T-helper 2 cell treated with Interferon-gamma antibody and Interleukin-4, amounts not matched to agents 5 μg/mL and 100 μg/mL, for 36 hours (primary cell): ENCODE measurements around the gene LDB3.

Source experiments
- DNase-seq: peaks from one replicate; pipeline ENCODE4 v3.0.0; 2021; ENCODE audit warnings: low spot score
- H3K27ac Mint-ChIP-seq: one replicate; pipeline ENCODE4 v1.8.0; 2021; ENCODE audit warnings: mild to moderate bottlenecking, mixed read lengths
- H3K27me3 Mint-ChIP-seq: one replicate; pipeline ENCODE4 v1.8.0; 2021; ENCODE audit warnings: low read depth, mixed read lengths
- H3K36me3 Mint-ChIP-seq: one replicate; pipeline ENCODE4 v1.8.0; 2021; ENCODE audit warnings: low read depth, mixed read lengths
- H3K4me1 Mint-ChIP-seq: one replicate; pipeline ENCODE4 v1.8.0; 2021; ENCODE audit warnings: low read depth, mixed read lengths
- H3K4me3 Mint-ChIP-seq: one replicate; pipeline ENCODE4 v1.8.0; 2022; ENCODE audit warnings: mild to moderate bottlenecking, moderate library complexity, mixed read lengths
- H3K9me3 Mint-ChIP-seq: one replicate; pipeline ENCODE4 v1.8.0; 2021; ENCODE audit warnings: mixed read lengths

The LDB3 gene

DNA sequence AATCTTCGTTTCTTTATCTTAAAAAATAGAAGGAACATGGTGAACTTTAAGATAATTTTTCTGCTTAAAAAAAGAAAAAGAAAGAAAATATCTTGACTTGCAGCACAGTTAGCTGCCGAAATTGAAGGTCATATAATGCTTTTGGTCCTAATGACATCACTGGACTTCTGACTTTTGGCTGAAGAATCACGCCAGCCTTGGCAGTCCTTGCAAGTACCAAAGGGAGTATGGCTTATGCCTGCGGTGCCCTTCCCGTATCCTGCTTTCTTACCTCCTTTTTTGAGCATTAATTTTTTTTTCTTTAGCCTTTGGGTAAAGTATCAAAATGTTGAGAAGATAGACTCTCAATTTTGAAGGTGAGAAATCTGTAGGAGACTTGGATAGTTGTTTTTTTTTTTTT lies 95.1 kb downstream of the LDB3 start:
- peaks cover 37% of the 10 kb centered on the region for H3K27me3 Mint-ChIP-seq
- peaks cover 10% of the 10 kb centered on the region for H3K4me1 Mint-ChIP-seq
- DNase-seq, result no peak
- H3K4me3 Mint-ChIP-seq, result no peak overlapping the region
- H3K27ac Mint-ChIP-seq, result no peak overlapping the region
- no peaks in the 10 kb centered on the region for H3K36me3 Mint-ChIP-seq
- no peaks in the 10 kb centered on the region for H3K9me3 Mint-ChIP-seq

DNA sequence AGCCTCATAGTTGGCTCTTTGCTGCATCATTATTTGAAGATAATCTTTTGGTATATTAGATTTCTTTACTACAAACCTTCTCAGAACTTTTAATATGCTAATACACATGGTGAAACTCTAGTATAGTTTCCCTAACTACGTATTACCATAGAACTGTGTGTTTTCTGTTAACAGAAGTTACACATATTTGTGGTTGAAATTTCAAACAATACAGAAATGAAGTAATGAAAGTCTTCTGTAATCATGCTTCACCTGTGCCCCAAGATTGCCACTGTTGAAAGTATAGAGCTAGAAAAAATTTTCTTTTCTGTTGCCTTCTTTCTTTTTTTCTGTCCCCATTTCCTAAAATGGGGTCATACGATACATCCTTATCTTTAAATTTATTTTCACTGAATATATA lies 97.2 kb downstream of the LDB3 start:
- Mint-ChIP-seq H3K27me3 (peaks cover 23% of the 10 kb centered on the region), H3K36me3 (no peaks in the 10 kb centered on the region), H3K4me3 (no peak overlapping the region), H3K4me1 (peaks cover 4% of the 10 kb centered on the region), H3K27ac (no peak overlapping the region), H3K9me3 (no peaks in the 10 kb centered on the region)
- no peak for DNase-seq

DNA sequence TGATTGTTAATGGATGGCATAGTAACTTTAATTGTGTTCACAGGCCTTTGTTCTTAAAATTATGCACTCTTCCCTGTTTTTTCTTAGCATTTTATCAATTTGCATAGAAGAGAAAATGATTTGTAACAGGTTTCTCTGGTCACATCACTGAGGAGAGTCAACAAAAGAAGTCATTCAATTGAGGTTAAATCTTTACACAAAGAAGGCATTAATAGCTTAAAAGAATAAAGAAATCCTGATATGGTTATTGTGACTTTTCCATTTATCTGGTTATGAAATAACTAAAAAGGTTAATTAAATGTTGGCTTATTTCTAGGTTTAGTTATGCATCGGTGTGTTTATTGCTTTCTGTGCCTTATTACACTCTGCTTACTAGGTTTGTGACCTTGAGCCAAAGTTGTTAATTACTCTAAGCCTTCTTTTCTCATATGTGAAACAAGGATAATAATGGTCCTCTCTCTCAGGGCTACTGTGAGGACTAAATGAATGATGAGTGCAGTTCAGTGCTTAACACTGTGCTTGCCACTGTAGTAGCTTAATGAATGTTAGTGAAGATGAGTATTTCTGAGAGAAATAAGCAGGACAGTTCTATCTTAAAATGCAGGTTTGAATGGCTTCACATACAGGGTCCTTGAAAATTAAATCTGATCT lies 100.2 kb downstream of the LDB3 start:
- Mint-ChIP-seq H3K27ac (no peak overlapping the region), H3K4me3 (no peak overlapping the region), H3K4me1 (peaks cover 5% of the 10 kb centered on the region), H3K9me3 (no peaks in the 10 kb centered on the region), H3K36me3 (no peaks in the 10 kb centered on the region), H3K27me3 (peaks cover 11% of the 10 kb centered on the region)
- no peak for DNase-seq

DNA sequence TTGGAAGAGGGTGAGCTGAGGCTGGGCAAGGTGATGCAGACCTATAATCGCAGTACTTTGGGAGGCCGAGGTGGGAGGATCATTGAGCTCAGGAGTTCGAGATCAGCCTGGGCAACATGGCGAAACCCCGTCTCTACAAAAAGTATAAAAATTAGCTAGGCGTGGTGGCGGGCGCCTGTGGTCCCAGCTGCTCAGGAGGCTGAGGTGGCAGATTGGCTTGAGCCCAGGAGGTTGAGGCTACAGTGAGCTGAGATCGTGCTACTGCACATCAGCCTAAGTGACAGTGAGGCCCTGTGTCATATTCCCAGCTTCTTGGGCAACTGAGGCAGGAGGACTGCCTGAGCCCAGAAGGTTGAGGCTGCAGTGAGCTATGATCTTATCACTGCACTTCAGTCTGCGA lies 101.7 kb downstream of the LDB3 start:
- Mint-ChIP-seq H3K36me3 (no peaks in the 10 kb centered on the region), H3K4me3 (no peak overlapping the region), H3K27ac (no peak overlapping the region), H3K27me3 (peaks cover 8% of the 10 kb centered on the region), H3K9me3 (no peaks in the 10 kb centered on the region), H3K4me1 (peaks cover 9% of the 10 kb centered on the region)
- no peak for DNase-seq

DNA sequence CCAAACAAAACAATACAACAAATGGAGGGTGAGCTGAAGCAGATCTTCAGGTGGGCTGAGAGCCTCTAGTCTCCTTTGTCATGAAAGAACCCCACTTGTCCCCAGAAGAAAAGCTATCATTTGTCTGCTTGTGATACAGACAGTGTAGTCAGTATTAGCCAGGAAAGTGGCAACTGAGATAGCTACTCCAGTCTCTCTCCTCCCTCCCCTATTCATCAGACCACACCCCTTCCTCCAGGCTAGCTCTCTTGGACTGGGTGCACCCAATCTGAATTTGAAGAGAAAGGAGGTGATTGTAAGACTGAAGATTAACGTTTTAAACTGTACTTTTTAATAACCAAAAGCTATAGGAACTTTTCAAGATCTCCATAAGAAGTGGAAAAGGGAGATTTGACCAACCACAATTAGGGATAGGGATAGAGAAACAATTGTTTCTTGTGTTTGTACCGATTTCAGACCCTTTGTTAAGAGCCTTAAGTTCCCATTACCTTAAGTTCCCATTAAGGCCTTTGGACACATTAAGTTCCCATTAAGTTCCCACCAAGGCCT lies 102.2 kb downstream of the LDB3 start:
- no peak for DNase-seq
- peaks cover 8% of the 10 kb centered on the region for H3K27me3 Mint-ChIP-seq
- no peaks in the 10 kb centered on the region for H3K9me3 Mint-ChIP-seq
- no peaks in the 10 kb centered on the region for H3K36me3 Mint-ChIP-seq
- peaks cover 12% of the 10 kb centered on the region for H3K4me1 Mint-ChIP-seq
- H3K4me3 Mint-ChIP-seq, result no peak overlapping the region
- H3K27ac Mint-ChIP-seq, result no peak overlapping the region

DNA sequence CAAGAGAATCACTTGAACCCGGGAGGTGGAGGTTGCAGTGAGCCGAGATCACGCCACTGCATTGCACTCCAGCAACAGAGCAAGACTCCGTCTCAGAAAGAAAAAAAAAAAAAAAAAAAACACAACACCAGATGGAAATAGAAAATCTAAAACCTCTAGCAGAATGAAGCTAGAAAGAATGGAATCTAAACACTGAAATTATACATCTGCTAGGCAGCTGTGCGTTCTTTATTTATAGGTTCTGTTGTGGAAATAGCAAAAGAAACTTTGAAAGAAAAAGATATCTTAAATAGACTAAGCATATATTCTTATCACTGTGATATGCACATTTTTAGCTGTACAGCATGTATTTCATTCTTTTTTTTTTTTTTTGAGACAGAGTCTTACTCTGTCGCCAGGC lies 105.2 kb downstream of the LDB3 start:
- H3K36me3 Mint-ChIP-seq, result no peaks in the 10 kb centered on the region
- H3K27me3 Mint-ChIP-seq, result no peaks in the 10 kb centered on the region

DNA sequence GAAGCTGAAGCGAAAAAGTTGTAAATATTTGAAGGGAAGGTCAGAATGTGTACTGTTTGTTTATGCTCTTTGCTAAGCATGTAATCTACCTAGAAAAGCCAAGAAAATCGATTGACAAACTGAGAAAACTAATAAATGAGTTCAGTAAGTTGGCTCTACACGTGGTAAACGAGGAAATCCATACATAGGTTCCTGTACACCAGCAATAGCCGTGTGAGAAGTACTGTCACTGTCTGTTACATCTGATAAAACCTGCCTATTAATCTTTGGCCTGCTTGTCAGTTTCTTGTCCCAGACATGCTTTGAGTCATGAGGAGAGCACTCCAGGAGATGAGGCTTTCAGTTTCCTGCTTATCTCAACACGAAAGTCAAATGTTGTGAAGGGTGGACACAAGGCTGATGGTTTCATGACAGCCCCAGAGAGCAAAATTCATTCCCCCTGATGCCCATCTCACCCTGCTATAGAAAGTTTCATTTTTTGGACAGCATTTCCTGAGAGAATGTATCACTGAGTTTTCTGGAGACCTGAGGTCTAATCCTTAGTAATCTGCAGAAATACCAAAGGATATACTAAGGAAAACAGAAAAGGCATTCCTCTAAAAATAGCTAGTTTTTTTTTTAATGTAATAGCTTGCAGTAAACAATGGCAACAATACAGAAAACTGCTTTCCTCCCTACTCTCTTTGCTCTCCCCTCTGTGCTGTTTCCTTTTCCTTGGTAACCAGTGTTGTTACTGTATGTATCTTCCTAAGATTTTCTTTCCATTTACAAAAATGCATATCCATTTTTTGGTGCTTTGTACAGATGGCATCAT lies 107.0 kb downstream of the LDB3 start:
- H3K27me3 Mint-ChIP-seq, result no peaks in the 10 kb centered on the region
- H3K27ac Mint-ChIP-seq, result no peak overlapping the region
- no peak for DNase-seq
- H3K9me3 Mint-ChIP-seq, result no peaks in the 10 kb centered on the region
- H3K36me3 Mint-ChIP-seq, result no peaks in the 10 kb centered on the region
- H3K4me3 Mint-ChIP-seq, result no peak overlapping the region
- peaks cover 11% of the 10 kb centered on the region for H3K4me1 Mint-ChIP-seq

More for the DNA sequence above, 105.2 kb downstream of the LDB3 start:
- no peaks in the 10 kb centered on the region for H3K9me3 Mint-ChIP-seq
- H3K4me1 Mint-ChIP-seq, result peaks cover 12% of the 10 kb centered on the region
- DNase-seq, result no peak
- no peak overlapping the region for H3K27ac Mint-ChIP-seq
- H3K4me3 Mint-ChIP-seq, result no peak overlapping the region

DNA sequence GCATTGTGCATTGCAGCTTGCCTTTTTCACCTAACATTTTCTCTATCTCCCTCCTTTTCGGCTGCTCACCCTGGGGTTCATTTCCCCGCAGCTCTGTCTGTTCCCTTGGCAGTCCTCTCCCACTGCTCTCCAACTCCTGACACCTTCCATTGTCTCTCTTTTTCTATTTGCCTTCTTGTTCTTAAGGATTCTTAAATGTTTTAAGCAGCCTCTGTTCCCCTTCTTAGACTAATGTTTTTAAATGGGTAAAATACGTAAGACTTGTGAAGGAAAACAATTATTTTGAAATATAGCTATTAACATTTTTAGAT lies 107.5 kb downstream of the LDB3 start:
- Mint-ChIP-seq H3K9me3 (no peaks in the 10 kb centered on the region), H3K27ac (no peak overlapping the region), H3K36me3 (no peaks in the 10 kb centered on the region), H3K4me1 (peaks cover 7% of the 10 kb centered on the region), H3K27me3 (no peaks in the 10 kb centered on the region), H3K4me3 (no peak overlapping the region)
- no peak for DNase-seq

DNA sequence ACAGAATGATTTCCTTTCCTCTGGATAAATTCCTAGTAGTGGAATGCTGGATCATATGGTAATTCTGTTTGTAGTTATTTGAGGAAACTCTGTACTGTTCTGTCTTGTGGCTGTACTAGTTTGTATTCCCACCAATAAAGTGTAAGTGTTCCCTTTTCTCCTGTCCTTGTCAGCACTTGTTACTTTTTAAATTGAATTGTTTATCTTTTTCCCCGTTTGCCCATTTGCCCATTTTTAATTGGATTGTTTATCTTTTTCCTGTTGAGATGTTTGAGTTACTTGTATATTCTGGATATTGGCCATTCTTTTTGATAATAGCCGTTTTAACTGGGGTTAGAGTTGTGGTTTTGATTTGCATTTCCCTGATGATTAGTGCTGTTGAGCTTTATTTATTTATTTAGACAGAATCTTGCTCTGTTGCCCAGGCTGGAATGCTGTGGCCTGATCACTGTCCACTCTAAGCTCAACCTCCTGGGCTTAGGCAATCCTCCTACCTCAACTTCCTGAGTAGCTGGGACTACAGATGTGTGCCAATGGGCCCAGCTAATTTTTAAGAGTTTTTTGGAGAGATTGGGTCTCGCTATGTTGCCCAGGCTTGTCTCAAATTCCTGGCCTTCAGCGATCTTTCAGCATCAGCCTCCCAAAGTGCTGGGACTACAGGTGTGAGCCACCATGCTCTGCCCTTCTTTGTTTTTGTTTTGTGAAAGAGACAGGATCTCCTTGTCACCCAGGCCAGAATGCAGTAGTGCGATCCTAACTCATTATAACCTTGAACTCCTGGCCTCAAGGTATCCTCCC lies 111.1 kb downstream of the LDB3 start:
- no peak for DNase-seq
- peaks cover 7% of the 10 kb centered on the region for H3K4me1 Mint-ChIP-seq
- H3K36me3 Mint-ChIP-seq, result no peaks in the 10 kb centered on the region
- peaks cover 5% of the 10 kb centered on the region for H3K27me3 Mint-ChIP-seq
- H3K27ac Mint-ChIP-seq, result no peak overlapping the region
- H3K4me3 Mint-ChIP-seq, result no peak overlapping the region
- no peaks in the 10 kb centered on the region for H3K9me3 Mint-ChIP-seq

DNA sequence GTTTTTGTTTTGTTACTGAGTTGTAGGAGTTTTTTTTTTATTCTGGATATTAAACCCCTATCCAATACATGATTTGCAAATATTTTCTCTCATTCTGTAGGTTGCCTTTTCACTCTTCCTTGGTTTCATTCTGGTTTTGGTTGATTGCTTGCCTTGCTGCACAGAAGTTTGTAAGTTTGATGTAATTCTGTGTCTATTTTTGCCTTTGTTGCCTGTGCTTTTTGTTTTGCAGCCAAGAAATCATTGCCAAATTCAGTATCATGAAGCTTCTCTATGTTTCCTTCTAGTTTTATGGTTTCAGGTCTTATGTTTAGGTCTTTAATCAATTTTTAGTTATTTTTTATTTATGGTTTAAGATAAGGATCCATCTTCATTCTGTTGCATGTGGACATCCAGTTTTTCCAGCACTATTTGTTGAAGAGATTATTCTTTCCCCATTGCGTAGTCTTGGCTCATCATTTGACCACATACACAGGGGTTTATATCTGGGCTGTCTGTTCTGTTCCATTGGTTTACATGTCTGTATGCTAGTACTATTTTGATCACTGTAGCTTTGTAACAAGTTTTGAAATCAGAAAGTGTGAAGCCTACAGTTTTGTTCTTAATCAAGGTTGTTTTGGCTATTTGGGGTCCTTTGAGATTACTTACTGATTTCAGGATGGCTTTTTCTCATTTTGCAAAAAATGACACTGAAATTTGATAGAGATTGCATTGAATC lies 114.5 kb downstream of the LDB3 start:
- no peak overlapping the region for H3K4me3 Mint-ChIP-seq

DNA sequence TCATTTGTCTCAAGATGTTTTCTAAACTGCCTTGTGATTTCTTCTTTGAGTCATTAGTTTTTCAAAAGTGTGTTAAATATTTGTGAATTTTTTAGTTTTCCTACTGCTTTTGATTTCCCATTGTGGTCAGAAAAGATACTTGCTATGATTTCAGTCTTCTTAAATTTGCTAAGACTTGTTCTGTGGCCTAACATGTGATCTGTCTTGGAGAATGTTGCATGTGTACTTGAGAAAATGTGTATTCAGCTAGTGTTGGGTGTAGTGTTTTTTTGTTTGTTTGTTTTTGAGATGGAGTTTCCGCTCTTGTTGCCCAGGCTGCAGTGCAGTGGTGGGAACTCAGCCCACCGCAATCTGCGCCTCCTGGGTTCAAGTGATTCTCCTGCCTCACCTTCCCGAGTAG lies 116.7 kb downstream of the LDB3 start:
- Mint-ChIP-seq H3K27ac (no peak overlapping the region), H3K27me3 (peaks cover 5% of the 10 kb centered on the region), H3K36me3 (no peaks in the 10 kb centered on the region), H3K4me3 (no peak overlapping the region), H3K9me3 (no peaks in the 10 kb centered on the region), H3K4me1 (no peaks in the 10 kb centered on the region)
- no peak for DNase-seq

More for the DNA sequence above, 114.5 kb downstream of the LDB3 start:
- peaks cover 5% of the 10 kb centered on the region for H3K27me3 Mint-ChIP-seq
- no peaks in the 10 kb centered on the region for H3K4me1 Mint-ChIP-seq
- H3K36me3 Mint-ChIP-seq, result no peaks in the 10 kb centered on the region
- H3K9me3 Mint-ChIP-seq, result no peaks in the 10 kb centered on the region
- no peak for DNase-seq
- H3K27ac Mint-ChIP-seq, result no peak overlapping the region
